CD14-positive monocyte (primary cell): ENCODE results near the gene TMEM184B. TPM values are rescaled to one million over a fixed set of nuclear protein-coding genes. Genes with fewer than 3 reads are reported as not detected.

Experiments
- DNase-seq, 3 donors: peaks; one replicate each; pipeline ENCODE4 v3.0.0-alpha.2; 2011 to 2022
- H2AFZ ChIP-seq: 2 replicates; pipeline ENCODE4 v1.6.0; 2012; ENCODE audit warnings: mild to moderate bottlenecking, low read depth, low read length, inconsistent platforms; ENCODE audit not compliant: insufficient read depth, poor library complexity, severe bottlenecking
- H3K27ac ChIP-seq, 2 donors: 1 replicate in 1 of 2; 2 replicates in 1 of 2; pipeline ENCODE4 v1.5.1; 2012 to 2013; ENCODE audit warnings: low read length in 2 of 2, control low read depth in 1 of 2, inconsistent platforms in 1 of 2, low read depth in 1 of 2, mild to moderate bottlenecking in 1 of 2
- H3K27me3 ChIP-seq, 2 donors: one replicate each; pipeline versions ENCODE4 v1.6.0 to v1.6.1; 2011 to 2013; ENCODE audit warnings: low read length in 2 of 2; ENCODE audit not compliant: control insufficient read depth in 2 of 2, insufficient read depth in 2 of 2
- H3K36me3 ChIP-seq, 2 donors: replicated peaks in 1 of 2; 1 replicate in 1 of 2; 2 replicates in 1 of 2; pipeline versions ENCODE4 v1.5.1 to v1.6.1; 2012 to 2013; ENCODE audit warnings: low read length in 2 of 2, control low read depth in 1 of 2, inconsistent platforms in 1 of 2, mild to moderate bottlenecking in 1 of 2; ENCODE audit not compliant: insufficient read depth in 2 of 2, control insufficient read depth in 1 of 2
- H3K4me1 ChIP-seq, 2 donors: 1 replicate in 1 of 2; 2 replicates in 1 of 2; pipeline versions ENCODE4 v1.5.1 to v1.6.1; 2012 to 2013; ENCODE audit warnings: low read length in 2 of 2, control low read depth in 1 of 2, inconsistent platforms in 1 of 2, mild to moderate bottlenecking in 1 of 2, moderate library complexity in 1 of 2; ENCODE audit not compliant: insufficient read depth in 2 of 2, control insufficient read depth in 1 of 2
- H3K4me2 ChIP-seq: replicated peaks from 2 replicates; pipeline ENCODE3; 2012; ENCODE audit warnings: low read length, moderate library complexity, mild to moderate bottlenecking; ENCODE audit not compliant: poor library complexity, severe bottlenecking; ENCODE audit errors: extremely low read depth
- H3K4me3 ChIP-seq, 3 experiments: fragments of 200-600 bp in 1 of 3; sonication (generic) in 1 of 3; replicated peaks in 1 of 3; 1 replicate in 2 of 3; 2 replicates in 1 of 3; pipeline ENCODE4 v1.5.1; 2011 to 2013; ENCODE audit warnings: low read length in 3 of 3, mild to moderate bottlenecking in 3 of 3, control low read depth in 2 of 3, low read depth in 2 of 3, inconsistent platforms in 1 of 3, moderate library complexity in 1 of 3
- H3K79me2 ChIP-seq: 2 replicates; pipeline ENCODE4 v1.6.0; 2012; ENCODE audit warnings: mild to moderate bottlenecking, control low read depth, inconsistent platforms, low read length, moderate library complexity; ENCODE audit not compliant: insufficient read depth
- H3K9ac ChIP-seq: 2 replicates; pipeline ENCODE4 v1.6.0; 2017; ENCODE audit warnings: low read length, mild to moderate bottlenecking; ENCODE audit not compliant: insufficient read depth, poor library complexity, severe bottlenecking
- H3K9me3 ChIP-seq, 2 donors: replicated peaks in 1 of 2; 1 replicate in 1 of 2; 2 replicates in 1 of 2; pipeline versions ENCODE4 v1.5.1 to v1.6.1; 2012 to 2013; ENCODE audit warnings: low read length in 2 of 2, control low read depth in 1 of 2; ENCODE audit not compliant: control insufficient read depth in 1 of 2, insufficient read depth in 1 of 2
- H4K20me1 ChIP-seq: 2 replicates; pipeline ENCODE4 v1.6.0; 2012; ENCODE audit warnings: mild to moderate bottlenecking, low read length, control low read depth, moderate library complexity; ENCODE audit not compliant: insufficient read depth
- H3K27ac Mint-ChIP-seq, 7 donors: one replicate each; pipeline ENCODE4 v1.8.0; 2020; ENCODE audit warnings: mild to moderate bottlenecking in 7 of 7, mixed read lengths in 7 of 7, moderate library complexity in 6 of 7, inconsistent platforms in 2 of 7
- H3K27me3 Mint-ChIP-seq, 3 donors: one replicate each; pipeline ENCODE4 v1.8.0; 2021 to 2022; ENCODE audit warnings: low read depth in 3 of 3, mild to moderate bottlenecking in 3 of 3, mixed read lengths in 3 of 3, moderate library complexity in 3 of 3, inconsistent platforms in 1 of 3
- H3K36me3 Mint-ChIP-seq, 2 donors: one replicate each; pipeline ENCODE4 v1.8.0; 2020; ENCODE audit warnings: mixed read lengths in 2 of 2, inconsistent platforms in 1 of 2, mild to moderate bottlenecking in 1 of 2
- H3K4me1 Mint-ChIP-seq: one replicate; pipeline ENCODE4 v1.8.0; 2020; ENCODE audit warnings: mild to moderate bottlenecking, mixed read lengths
- H3K4me3 Mint-ChIP-seq, 2 donors: one replicate each; pipeline ENCODE4 v1.8.0; 2020; ENCODE audit warnings: mild to moderate bottlenecking in 2 of 2, mixed read lengths in 2 of 2, moderate library complexity in 1 of 2
- H3K9me3 Mint-ChIP-seq, 7 donors: one replicate each; pipeline ENCODE4 v1.8.0; 2020 to 2022; ENCODE audit warnings: mixed read lengths in 7 of 7, mild to moderate bottlenecking in 6 of 7, moderate library complexity in 6 of 7, inconsistent platforms in 2 of 7
- WGBS: methylation state at CpG from one replicate; pipeline ENCODE4 v1.1.5; 2013; ENCODE audit warnings: missing lambda C conversion rate; ENCODE audit not compliant: insufficient coverage; 5-methylcytosine and 5-hydroxymethylcytosine counted together
- intact Hi-C, 2 donors: fragments of 100-400 bp; cut with micrococcal nuclease; formaldehyde crosslinking; loops; one replicate each; pipeline versions ENCODE4 v1.15.0 to v1.15.1; 2023
- polyA plus RNA-seq, 3 donors: library from polyadenylated mRNA; depleted of rRNA in 1 of 3; unstranded in 2 of 3; stranded (reverse) in 1 of 3; fragments of 300-500 nt in 2 of 3; fragments of >200 nt in 1 of 3; fragmentation: Illumina TruSeq in 2 of 3; gene quantifications; 1 replicate in 2 of 3; 2 replicates in 1 of 3; pipeline ENCODE4 v1.2.3, GENCODE V29; 2012 to 2021
- TF ChIP-seq, protein P1 (sequence below): fragments of 200-600 bp; IDR thresholded peaks from one replicate; pipeline ENCODE4 v1.8.0; 2022; ENCODE audit warnings: antibody characterized with exemption, mild to moderate bottlenecking

Gene TMEM184B
- polyA plus RNA-seq, 3 donors: 7.4 to 17.7 (median 10.6) TPM

DNA sequence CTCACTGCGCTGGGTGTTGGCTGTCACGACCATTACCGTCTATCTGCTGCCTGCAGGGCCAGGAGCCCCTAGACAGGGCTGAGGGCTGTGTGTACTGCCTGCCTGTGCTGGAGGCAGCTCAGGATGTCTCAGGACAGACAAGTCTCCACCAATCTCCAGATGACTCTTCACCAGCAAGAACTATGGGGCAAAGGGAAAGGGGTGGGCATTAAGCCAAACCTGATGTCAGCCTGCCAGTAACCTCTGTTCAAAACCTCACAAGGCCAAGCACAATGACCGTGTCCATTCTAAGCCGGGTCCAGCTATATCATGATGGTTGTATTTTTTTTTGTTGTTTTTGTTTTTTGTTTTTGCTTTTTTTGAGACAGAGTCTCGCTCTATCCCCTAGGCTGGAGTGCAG is 39.4 kb downstream of the TMEM184B start:
- no peaks in the 10 kb centered on the region for H3K27me3 ChIP-seq
- H3K27ac Mint-ChIP-seq: no peak overlapping the region

DNA sequence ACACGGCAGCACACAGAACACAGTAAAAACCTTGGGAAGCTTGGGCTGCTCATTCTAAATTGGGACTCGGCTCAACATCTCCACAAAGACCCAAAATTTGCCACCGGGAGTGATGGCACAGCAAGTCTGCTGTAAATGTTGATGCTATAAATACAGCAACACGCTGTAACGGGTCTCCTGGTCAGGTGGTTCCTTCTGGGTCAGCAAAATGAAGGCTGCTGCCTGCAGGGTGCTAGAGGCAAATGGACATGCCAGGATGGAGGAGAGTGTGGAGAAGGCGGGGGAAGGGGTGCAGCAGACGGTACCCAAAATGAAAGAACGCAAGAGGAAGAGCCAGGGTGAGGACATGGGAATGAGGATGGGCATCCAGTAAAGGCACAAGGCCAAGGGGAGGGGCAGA is 40.6 kb downstream of the TMEM184B start:
- TF ChIP-seq, protein P1, sequence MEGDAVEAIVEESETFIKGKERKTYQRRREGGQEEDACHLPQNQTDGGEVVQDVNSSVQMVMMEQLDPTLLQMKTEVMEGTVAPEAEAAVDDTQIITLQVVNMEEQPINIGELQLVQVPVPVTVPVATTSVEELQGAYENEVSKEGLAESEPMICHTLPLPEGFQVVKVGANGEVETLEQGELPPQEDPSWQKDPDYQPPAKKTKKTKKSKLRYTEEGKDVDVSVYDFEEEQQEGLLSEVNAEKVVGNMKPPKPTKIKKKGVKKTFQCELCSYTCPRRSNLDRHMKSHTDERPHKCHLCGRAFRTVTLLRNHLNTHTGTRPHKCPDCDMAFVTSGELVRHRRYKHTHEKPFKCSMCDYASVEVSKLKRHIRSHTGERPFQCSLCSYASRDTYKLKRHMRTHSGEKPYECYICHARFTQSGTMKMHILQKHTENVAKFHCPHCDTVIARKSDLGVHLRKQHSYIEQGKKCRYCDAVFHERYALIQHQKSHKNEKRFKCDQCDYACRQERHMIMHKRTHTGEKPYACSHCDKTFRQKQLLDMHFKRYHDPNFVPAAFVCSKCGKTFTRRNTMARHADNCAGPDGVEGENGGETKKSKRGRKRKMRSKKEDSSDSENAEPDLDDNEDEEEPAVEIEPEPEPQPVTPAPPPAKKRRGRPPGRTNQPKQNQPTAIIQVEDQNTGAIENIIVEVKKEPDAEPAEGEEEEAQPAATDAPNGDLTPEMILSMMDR: no peak
- WGBS: 96% methylated on average over 5 of the region's 8 CpGs
- no peak overlapping the region for H3K27ac Mint-ChIP-seq

More for the DNA sequence above, 39.4 kb downstream of the TMEM184B start:
- H3K9ac ChIP-seq: no peak overlapping the region
- H3K27me3 Mint-ChIP-seq: peaks cover 0 to 5% (median 0%) of the 10 kb centered on the region in 3 donors
- H3K79me2 ChIP-seq: no peaks in the 10 kb centered on the region
- no peaks in the 10 kb centered on the region for H3K9me3 Mint-ChIP-seq
- 100% methylated on average over 3 of the region's 6 CpGs for WGBS
- DNase-seq: no peak
- no peak overlapping the region for H3K27ac ChIP-seq
- intact Hi-C loops: loop anchor here in 1 of 2 donors (5.0 kb wide), 1 partner anchor 176 kb away; the partner anchor contains the start of gene PICK1
- TF ChIP-seq, protein P1: no peak
- peaks cover 59 to 80% of the 10 kb centered on the region in 2 donors for H3K36me3 Mint-ChIP-seq
- H4K20me1 ChIP-seq: no peaks in the 10 kb centered on the region
- peaks cover 11 to 25% of the 10 kb centered on the region in 2 donors for H3K4me1 ChIP-seq
- peaks cover 25 to 63% of the 10 kb centered on the region in 2 donors for H3K36me3 ChIP-seq
- H3K4me1 Mint-ChIP-seq: peaks cover 20% of the 10 kb centered on the region
- H3K4me2 ChIP-seq: no peak overlapping the region
- no peaks in the 10 kb centered on the region for H3K9me3 ChIP-seq
- no peak overlapping the region for H2AFZ ChIP-seq
- H3K4me3 Mint-ChIP-seq: no peak overlapping the region
- H3K4me3 ChIP-seq: no peak overlapping the region

More for the DNA sequence above, 40.6 kb downstream of the TMEM184B start:
- intact Hi-C loops: loop anchor here in 1 of 2 donors (5.0 kb wide), 1 partner anchor 175 kb away; the partner anchor contains the start of gene PICK1
- H3K4me2 ChIP-seq: no peak overlapping the region
- Mint-ChIP-seq H3K4me1 (peaks cover 21% of the 10 kb centered on the region), H3K9me3 (no peaks in the 10 kb centered on the region), H3K36me3 (peaks cover 63 to 83% of the 10 kb centered on the region in 2 donors), H3K4me3 (no peak overlapping the region), H3K27me3 (peaks cover 0 to 3% (median 0%) of the 10 kb centered on the region in 3 donors)
- H3K27ac ChIP-seq: no peak overlapping the region
- no peak for DNase-seq
- no peaks in the 10 kb centered on the region for H3K79me2 ChIP-seq
- no peak overlapping the region for H3K9ac ChIP-seq
- H4K20me1 ChIP-seq: no peaks in the 10 kb centered on the region
- H3K27me3 ChIP-seq: no peaks in the 10 kb centered on the region
- peaks cover 11 to 29% of the 10 kb centered on the region in 2 donors for H3K4me1 ChIP-seq
- H3K4me3 ChIP-seq: no peak overlapping the region
- H3K36me3 ChIP-seq: peaks cover 30 to 59% of the 10 kb centered on the region in 2 donors
- H2AFZ ChIP-seq: no peak overlapping the region
- H3K9me3 ChIP-seq: no peaks in the 10 kb centered on the region
